Lung microvascular endothelial cell (primary cell): Measurements from ENCODE around the gene GPATCH2. TPM values are rescaled to one million over a fixed set of nuclear protein-coding genes. Genes with fewer than 3 reads are reported as not detected.

Source experiments
- total RNA-seq: library from RNA; depleted of rRNA; stranded (reverse); fragments of >200 nt; gene quantifications from 2 replicates; pipeline ENCODE4 v1.2.1, GENCODE V29; 2014

Gene GPATCH2
- total RNA-seq, 1 donor from 2014 or later = 14.5 TPM

Other genes with a start within 250 kb of the GPATCH2 start
- gene SPATA17, start 254 bp upstream of the GPATCH2 start, total RNA-seq = not detected in 2 replicates